Measurements from ENCODE around the gene SP9.

Gene SP9

DNA sequence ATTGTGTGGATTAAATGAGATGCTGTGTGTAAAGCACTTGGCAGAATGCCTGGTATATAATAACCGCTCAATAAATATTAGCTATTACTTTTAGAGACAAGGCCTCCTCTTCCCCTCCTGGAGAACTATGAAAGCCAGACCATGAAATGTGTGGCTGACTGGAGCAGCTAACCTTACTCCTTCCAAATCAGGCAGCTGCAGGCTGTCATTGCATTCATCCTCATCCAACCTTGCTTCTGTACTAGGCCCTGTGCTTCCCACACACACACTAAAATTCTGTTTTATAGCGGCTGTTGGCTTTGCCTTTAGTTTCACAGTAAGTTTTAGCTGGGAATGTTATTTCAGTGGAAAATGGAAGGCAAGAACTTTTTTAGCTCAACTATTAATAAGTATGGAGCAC is 10.2 kb upstream of the SP9 start:
- no peak for TF ChIP-seq ZFX (IDR thresholded peaks at IDR 0.05)
- TF ChIP-seq, protein P1, sequence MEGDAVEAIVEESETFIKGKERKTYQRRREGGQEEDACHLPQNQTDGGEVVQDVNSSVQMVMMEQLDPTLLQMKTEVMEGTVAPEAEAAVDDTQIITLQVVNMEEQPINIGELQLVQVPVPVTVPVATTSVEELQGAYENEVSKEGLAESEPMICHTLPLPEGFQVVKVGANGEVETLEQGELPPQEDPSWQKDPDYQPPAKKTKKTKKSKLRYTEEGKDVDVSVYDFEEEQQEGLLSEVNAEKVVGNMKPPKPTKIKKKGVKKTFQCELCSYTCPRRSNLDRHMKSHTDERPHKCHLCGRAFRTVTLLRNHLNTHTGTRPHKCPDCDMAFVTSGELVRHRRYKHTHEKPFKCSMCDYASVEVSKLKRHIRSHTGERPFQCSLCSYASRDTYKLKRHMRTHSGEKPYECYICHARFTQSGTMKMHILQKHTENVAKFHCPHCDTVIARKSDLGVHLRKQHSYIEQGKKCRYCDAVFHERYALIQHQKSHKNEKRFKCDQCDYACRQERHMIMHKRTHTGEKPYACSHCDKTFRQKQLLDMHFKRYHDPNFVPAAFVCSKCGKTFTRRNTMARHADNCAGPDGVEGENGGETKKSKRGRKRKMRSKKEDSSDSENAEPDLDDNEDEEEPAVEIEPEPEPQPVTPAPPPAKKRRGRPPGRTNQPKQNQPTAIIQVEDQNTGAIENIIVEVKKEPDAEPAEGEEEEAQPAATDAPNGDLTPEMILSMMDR (conservative IDR thresholded peaks at IDR 0.05), result no peak
- no peak overlapping the region for H3K27ac ChIP-seq

DNA sequence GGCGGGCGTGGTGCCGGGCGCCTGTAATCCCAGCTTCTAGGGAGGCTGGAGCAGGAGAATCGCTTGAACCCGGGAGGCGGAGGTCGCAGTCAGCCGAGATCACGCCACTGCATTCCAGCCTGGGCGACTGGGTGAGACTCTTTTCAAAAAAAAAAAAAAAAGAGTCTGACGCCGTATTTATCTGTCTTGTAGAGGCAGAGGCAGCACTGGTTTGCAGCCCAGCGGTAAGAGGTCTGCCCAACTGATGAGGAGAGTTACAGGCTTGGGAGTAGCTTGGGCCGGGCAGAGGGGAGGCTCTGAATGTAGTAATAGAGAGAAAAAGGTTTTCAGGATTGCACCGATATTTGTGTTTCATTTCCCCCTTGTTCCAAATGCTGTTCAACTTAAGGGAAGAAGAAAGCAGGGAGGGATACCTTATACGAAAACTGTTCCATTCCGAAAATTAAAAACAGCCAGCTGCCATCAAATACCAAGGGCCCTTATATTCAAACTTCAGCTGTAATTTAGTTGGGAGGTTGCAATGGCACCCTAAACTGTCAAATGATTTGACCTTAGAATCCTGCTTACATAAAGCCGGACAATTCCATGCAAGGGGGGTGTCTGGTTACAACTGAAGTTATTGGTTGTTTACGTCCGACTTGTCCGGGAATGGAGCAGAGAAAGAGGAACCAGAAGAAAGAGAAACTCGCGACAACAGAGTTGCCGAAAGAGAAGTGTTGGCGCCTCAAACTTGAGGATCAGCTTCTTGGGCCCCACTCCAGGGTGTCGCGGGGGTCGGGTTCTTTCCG is 9.2 kb upstream of the SP9 start:
- no peak overlapping the region for H3K27ac ChIP-seq
- TF ChIP-seq, protein P1 (conservative IDR thresholded peaks at IDR 0.05), result no peak
- TF ChIP-seq ZFX (IDR thresholded peaks at IDR 0.05), result no peak

DNA sequence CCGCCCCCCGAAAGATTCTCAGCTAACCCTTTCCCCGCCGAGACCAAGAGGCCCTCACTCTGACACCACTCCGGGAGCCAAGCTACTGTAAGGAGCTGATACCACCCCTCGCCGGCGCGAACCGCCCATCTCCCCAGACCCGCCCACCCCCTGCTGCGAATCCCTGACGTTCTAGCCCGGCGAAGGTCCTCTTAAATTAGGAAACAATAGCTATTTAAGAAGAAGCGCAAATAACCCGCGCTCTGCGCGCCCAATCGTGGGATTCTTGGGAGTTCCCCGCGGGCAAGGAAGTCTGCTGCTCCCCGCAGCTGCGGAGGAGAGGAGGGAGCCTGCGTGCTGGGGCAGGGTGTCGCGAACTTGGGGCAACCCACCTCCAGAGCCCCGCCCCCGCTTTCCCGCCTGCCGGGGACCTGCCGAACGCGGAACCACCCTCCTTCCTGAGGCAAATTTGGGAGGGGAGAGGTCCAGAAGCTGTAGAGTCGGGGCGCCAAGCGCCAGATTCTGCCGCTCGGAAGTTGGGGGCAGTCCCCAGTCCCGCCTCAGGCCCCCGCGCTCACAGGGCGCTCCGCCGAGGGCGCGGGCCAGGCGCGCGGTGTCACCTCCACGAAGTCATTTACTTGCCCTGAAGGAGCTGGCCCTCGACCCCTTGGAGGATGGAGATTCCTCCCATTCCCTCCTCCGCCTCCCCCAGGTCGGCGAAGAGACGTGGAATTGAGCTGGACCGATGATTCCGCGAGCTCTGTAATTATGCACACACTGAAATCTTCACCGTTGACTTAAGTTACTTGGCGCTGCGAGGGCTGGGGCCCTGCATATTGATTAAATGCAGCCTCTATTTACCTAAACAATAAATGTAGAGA is 8.4 kb upstream of the SP9 start:
- H3K27ac ChIP-seq, result no peak overlapping the region
- TF ChIP-seq, protein P1 (conservative IDR thresholded peaks at IDR 0.05), result no peak
- no peak for TF ChIP-seq ZFX (IDR thresholded peaks at IDR 0.05)

DNA sequence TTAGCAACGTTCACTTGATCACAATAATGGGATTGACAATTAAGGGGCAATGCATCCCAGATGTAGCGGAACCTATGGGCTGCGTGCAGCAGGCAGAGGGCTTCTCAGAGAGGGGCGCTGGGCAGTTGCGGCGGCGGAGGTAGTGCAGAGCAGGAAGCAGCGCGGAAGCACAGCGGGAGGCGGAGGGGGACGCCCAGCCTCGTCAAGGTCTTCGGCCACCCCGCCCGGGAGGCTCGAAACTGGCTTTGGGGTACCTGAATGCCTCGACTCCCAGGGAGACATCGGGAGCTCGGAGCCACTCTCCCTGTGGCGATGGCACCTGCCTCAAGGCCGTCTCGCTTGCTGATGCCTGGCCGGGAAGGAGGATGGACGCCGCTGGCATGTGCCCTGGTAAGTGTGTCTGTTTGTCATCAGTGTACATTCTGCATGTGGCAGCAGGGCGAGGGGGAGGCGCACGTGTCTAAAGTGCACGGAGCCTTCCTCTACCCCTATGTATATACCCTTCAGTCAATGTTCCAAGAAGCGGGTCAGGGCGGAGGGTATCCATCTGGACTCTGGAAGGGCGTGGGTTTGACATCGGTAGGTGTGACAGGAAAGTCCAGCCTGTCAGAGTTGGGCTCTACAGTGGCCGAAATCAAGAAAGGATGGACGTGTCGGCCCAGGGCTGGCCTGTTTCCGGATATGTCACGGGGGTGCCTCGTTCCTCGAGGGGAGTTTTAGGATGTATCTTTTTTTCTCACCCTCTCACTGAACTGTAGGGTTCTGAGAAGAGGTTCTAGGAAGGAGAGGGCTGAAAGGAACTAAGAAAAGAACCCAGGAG is 7.5 kb upstream of the SP9 start:
- no peak overlapping the region for H3K27ac ChIP-seq
- no peak for TF ChIP-seq ZFX (IDR thresholded peaks at IDR 0.05)
- TF ChIP-seq, protein P1 (conservative IDR thresholded peaks at IDR 0.05), result no peak

DNA sequence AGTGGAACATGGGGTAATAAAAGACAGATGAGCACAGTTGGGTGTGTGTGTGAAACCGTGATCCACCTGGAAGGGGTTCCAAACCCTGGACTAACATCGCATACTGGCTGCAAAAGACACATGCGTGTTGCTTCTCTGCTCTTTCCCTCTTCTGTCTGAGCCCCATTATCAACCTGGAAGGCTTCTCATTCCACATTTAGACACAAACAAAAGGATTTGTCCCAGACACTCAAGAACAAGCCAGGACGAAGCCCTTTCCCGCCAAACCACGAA is 7.0 kb upstream of the SP9 start:
- no peak overlapping the region for H3K27ac ChIP-seq
- no peak for TF ChIP-seq ZFX (IDR thresholded peaks at IDR 0.05)
- TF ChIP-seq, protein P1 (conservative IDR thresholded peaks at IDR 0.05), result no peak

DNA sequence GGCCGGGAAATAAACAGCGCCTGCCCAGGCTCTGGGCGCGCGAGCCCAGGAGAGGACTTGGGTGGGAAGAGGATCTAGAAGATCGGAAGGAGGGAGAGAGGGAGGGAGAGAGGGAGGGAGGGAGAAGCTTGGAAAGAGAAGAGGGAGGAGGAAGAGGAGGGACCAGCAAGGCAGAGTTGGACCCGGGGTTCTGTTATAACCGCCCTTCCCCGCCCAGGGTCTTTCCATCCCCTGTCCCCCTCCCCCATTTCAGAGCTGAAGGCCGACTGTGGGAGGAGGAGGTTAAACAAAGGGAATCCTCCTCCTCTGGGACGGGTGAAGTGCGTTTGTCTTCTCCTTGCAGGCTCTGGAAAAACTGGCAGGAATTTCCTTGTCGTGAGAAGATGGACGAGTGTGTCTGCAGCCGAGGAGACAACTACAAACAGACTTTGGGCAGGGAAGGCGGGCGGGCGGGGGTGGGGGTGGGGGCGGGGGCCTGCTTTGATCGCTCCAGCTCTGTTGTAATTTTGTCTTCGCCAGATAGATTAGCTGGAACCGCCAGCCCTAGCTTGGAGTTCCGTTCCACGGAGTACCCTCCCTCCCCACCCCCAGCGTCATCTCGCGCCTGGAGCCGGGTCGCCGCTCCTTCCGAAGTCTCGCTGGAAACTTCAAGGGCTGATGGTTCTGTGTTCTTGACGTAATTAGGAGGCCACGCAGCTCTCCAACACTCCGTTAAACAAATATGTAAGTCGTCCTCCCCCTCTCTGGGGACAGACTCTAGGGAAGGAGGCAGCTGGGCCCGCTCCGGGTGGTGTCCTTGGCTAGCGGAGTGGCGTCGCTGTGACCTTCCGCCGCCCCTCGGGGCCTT is 6.4 kb upstream of the SP9 start:
- TF ChIP-seq ZFX (IDR thresholded peaks at IDR 0.05), result no peak
- TF ChIP-seq, protein P1 (conservative IDR thresholded peaks at IDR 0.05), result no peak
- no peak overlapping the region for H3K27ac ChIP-seq

All from C4-2B (cell line).